HG03457 (cell line): Measurements from ENCODE around the gene SLBP.

ENCODE experiments used
- ATAC-seq: cut with Tn5 transposase; IDR thresholded peaks from one replicate; pipeline ENCODE4 v1.9.1; 2021; ENCODE audit warnings: moderate number of reproducible peaks; ENCODE audit not compliant: unreplicated experiment

Gene SLBP

DNA sequence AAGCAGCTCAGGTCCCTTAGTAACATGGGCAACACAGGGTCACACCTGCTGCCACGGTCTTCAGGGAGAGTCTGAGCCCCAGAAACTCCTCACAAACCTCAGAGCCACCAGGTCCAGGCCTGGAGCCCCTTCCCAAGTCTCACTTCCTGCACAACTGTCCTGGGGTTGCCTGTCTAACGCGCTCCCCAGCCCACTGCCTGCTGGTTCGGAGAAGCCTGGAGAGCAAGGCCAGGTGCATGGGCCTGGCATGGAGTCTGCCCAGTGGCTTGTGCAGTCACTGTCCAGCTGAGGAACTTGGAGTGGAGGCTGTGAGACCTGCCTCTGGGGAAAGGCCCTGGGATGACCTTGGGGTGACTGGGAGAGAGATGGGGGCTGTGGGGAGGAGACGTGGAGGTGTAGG lies 56.0 kb downstream of the SLBP start:
- ATAC-seq, result no peak

DNA sequence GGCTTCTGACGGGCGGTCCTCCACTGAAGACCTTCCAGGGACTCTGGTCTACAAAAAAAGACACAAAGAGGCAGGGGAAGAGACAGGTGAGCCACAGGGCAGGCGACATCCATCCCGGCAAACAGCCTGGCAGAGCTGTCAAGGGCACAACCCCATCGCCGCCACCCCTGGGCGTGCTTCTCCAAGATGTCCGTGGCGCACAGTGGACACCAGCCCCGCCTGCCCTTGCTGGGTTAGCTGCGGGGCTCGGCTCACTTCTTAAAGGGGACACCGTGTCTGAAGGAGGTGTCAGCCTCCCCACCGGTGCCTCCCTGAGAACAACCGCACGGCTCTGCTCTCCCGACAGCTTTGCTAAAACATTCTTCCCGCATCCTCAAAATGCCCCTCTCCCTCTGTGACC lies 56.4 kb downstream of the SLBP start:
- ATAC-seq, result no peak

DNA sequence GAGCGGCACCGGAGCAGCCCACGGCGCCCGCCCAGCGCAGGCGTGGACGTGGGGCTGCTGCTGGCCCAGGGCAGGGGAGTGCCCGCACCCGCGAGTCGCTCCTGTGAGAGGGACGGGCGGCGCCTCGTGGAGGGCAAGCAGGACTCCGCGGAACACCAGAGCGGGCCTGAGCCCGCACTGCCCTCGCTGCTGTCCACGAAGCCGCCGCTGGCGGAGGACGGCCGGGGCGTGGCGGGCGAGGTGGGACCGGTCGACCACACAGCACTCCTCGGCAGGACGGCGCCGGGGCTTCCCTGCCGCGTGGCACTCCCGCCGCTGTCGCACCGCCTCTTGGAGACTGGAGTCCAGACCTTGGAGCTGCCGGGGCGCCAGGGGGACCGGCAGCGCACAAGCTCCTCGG lies 57.0 kb downstream of the SLBP start:
- ATAC-seq, result no peak

DNA sequence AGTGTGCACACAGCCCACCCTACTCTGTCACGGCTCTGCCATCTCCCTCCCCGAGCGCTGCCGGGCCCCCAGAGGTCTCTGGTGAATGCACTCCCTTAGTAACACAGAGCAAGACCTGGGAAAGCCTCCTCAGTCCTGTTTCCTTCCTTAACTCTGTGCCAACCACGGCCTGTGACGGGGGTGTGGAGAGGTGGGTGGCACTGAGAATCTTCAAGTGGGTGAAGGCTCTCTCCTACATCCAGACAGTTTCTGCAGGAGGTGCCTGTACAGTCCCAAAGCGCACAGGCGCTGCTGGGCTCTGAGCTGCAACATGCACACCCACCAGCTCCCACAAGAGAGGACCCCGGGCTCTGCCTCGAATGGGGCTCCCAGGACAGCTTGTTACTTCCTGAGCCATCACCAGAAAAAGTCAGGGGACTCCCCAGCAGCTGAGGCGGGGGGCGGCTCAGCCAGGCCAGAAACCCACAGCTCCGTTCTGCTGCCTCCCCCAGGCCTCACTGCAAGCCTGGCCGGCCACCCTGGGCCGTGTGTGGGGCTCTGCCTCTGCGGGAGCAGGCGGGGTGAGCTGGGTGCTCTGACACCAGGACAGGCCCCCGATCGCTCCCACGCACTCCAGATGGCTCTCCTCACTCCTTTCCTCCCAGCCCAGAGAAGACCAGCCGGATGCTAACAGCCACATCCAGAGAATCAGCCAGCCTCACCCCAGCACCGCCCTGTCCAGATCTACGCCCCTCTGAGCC lies 57.7 kb downstream of the SLBP start:
- no peak for ATAC-seq

DNA sequence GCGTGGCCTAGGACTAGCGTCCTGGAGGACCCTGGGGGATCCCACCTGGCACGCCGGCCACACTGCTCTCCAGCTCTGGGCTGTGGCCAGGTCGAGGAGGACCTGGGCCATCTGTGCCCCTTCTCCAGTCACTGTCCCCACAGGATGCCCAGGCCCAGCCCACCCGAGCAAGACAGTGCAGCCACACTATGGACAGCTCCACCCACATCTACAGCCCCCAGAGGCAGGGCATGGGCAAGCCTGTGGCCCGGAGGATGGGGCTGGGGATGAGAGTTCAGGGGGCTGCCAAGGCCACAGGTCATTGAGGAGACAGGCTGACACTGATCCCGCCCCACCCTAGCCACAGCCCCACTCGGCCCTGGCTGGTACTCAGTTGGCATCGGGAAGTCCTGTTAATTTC lies 58.3 kb downstream of the SLBP start:
- ATAC-seq, result no peak

DNA sequence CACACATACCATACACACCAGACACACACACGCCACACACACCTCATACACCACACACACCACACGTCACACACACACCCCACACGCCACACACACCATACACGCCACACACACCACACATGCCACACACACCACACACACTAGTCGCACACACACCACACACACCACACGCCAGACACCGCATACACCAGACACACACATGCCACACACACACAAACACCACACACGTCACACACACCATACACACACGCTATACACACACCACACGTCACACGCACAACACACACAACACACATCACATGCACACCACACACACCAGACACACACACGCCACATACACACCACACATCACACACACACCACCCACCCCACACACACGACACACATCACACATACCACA lies 60.0 kb downstream of the SLBP start:
- no peak for ATAC-seq

DNA sequence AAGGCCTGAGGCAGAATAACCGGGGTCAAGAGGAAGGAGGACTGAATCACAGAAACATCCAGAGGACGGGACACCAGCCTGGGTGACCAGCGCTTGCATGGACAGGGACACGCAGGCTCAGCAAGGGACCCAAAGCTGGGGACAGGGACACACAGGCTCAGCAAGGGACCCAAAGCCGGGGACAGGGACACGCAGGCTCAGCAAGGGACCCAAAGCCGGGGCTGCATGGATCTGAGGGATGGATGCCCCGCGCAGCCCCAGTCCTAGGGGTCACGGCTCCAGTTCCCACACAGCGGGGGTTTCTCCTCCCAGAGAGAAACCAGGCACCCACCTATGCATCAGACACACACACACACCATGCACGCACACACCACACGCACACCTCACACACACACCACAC lies 60.5 kb downstream of the SLBP start:
- no peak for ATAC-seq

DNA sequence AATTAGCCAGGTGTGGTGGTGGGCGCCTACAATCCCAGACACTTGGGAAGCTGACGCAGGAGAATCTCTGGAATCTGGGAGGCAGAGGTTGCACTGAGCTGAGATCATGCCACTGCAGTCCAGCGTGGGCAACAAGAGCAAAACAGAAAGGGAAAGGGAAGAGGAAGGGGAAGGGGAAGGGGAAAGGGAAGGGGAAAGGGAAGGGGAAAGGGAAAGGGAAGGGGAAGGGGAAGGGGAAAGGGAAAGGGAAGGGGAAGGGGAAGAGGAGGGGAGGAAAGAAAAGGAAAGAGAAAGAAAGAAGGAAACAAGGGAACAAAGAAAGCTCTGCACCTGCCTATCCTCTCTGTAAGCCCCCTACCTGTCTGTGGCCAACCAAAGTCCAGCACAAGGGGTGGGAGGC lies 63.2 kb downstream of the SLBP start:
- no peak for ATAC-seq

DNA sequence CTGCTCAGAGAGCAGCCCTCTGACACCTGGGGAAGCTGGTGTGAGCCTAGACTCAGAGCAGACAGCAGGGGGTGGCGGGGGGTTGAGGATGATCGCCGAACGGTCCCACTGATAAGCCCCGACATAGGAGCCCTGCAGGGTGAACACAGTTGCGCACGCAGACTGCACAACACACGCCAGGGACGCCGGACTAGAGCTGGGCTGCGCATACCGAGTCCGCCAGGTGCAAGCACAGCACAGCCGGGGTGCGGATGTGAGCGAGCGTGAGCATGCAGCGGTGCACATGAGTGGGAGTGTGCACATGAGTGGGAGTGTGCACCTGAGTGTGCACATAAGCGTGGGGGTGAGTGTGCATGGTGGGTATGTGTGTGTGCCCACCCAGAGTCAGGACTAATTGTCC lies 64.7 kb downstream of the SLBP start:
- no peak for ATAC-seq

DNA sequence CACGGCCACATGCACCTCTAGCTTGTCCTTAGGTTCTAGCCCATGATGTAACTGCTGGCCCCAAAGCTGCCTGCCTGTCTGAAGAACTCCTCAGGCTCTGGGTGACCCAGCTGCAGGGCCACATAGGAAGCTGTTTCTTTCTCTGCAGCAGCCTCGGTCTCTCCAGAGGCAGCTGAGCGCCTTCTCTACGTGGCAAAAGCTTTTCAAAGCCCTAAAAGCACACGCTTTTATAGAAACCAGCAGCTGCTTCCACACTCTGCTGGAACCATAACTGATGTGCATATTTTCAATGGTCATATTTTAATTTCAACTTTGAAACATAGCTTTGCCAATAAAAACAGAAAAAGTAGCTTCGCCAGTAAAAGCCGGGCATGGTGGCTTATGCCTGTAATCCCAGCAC lies 65.4 kb downstream of the SLBP start:
- ATAC-seq, result no peak

DNA sequence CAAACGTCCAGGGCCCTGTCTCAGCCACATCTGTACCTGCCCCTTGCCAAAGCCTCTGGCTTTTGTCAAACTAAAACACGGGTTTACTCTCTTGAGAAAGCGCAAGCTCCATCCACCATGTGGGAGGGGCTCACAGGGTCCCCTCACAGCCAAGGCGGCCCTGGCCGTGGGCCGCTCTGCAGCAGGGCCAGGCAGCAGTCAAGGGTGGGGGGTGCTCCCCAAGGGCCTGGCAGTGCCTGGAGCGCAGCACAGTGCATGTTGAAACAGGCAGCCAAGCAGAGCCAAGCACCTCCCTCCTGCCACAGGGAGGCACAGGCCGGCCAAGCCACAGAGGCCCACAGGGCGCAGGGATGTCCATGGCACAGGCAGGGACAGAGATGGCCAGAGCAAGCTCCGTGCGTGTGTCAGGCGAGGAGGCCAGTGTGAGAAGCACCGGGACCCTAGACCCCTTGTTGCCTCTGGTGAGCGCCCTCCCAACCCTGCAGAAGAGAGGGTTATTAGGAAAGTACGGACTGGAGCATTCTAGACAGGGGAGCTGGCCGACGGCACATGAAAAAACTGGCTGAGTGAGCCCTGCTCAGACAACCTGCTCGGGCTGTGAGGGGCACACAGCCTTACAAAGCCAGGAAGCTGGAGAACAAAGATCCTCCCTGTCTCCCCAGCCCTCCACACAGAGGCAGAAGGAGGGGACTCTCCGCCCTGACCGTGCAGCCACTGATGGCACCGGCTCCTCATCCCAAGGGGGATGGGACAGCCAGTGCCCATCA lies 67.0 kb downstream of the SLBP start:
- no peak for ATAC-seq

DNA sequence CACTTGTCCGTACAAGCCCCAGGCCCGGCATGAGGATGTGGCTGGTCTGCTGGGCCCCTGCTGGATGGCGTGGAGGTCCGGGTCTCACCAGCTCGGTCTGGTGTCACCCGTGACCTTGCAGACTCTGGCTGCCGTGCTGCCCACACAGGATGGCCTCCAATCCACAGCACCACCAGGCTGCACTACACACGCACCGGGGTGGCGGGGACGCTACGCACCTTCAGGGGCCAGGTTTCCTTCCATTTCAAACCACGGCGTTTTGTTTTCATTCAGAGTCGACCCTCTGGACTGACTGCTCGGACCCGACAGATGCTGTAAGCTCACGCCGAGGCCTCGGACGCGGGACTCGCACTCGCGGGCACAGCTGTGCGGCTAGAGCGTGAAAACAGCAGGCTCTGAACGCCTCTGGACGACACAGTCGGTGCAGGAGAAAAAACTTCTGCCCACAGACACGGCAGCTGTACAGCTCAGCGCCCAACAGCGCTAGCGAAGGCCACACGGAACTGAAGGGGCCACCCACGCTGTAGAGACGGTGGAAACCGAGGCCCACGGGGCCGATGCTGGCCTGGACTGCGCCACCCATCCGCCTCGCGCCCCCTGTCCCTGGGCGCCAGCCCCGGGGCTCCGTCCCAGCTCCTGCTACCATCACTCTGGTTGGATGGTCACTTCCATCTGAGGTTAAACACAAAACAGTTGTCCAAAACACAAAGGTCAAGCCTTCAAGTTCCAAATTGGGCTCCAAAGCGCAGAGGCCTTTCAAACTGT lies 68.0 kb downstream of the SLBP start:
- ATAC-seq, result no peak
